Amygdala (tissue), 56 donors: ENCODE measurements around the gene POLDIP2.
A peak's percentile ranks its signal among the peaks of the same experiment; 100 is the strongest.

Experiments used
- DNase-seq, 56 donors: peaks; one replicate each; lab custom pipeline; 2025; lab: John Stamatoyannopoulos, UW

The POLDIP2 gene

GRCh38 chr17:28390563-28390962 is 33.2 kb upstream of the POLDIP2 start:
- no peak for DNase-seq

- DNase-seq, result no peak
Measured at GRCh38 chr17:28390141-28390540, 32.8 kb upstream of the POLDIP2 start.

- DNase-seq, result no peak
Measured at GRCh38 chr17:28388106-28388505, 30.8 kb upstream of the POLDIP2 start.

GRCh38 chr17:28386391-28386790 is 29.1 kb upstream of the POLDIP2 start:
- DNase-seq, result no peak

GRCh38 chr17:28385406-28385805 is 28.1 kb upstream of the POLDIP2 start:
- DNase-seq, result no peak

GRCh38 chr17:28385037-28385400 is 27.7 kb upstream of the POLDIP2 start:
- no peak for DNase-seq

GRCh38 chr17:28384281-28385036 is 27.1 kb upstream of the POLDIP2 start:
- DNase-seq, result peak in 1 of 56 donors; percentile 13

- peak in 10 of 56 donors; percentile 16 to 59 (median 38) for DNase-seq
Measured at GRCh38 chr17:28381141-28381825, 24.0 kb upstream of the POLDIP2 start.

GRCh38 chr17:28379814-28380801 is 22.8 kb upstream of the POLDIP2 start:
- no peak for DNase-seq

- DNase-seq, result no peak
Measured at GRCh38 chr17:28372945-28373274, 15.6 kb upstream of the POLDIP2 start.

GRCh38 chr17:28372203-28372944 is 15.0 kb upstream of the POLDIP2 start:
- peak in 13 of 56 donors; percentile 16 to 54 (median 41) for DNase-seq

GRCh38 chr17:28371245-28372202 is 14.2 kb upstream of the POLDIP2 start, which contains the start of gene SARM1:
SARM1 (plus strand) TSS chr17:28371694; CDS start chr17:28372033, 339 bp downstream.
- peak in 53 of 56 donors; percentile 24 to 92 (median 67) for DNase-seq

GRCh38 chr17:28370744-28371103 is 13.4 kb upstream of the POLDIP2 start:
- no peak for DNase-seq

- DNase-seq, result no peak
Measured at GRCh38 chr17:28370035-28370743, 12.9 kb upstream of the POLDIP2 start, which contains the start of gene VTN. VTN (minus strand) TSS chr17:28370307; CDS start chr17:28370203, 104 bp downstream.

GRCh38 chr17:28369684-28370034 is 12.3 kb upstream of the POLDIP2 start:
- no peak for DNase-seq

- no peak for DNase-seq
Measured at GRCh38 chr17:28368915-28369683, 11.8 kb upstream of the POLDIP2 start.

- no peak for DNase-seq
Measured at GRCh38 chr17:28368306-28368831, 11.0 kb upstream of the POLDIP2 start.
